ENCODE data around the gene WASHC3.

DNA sequence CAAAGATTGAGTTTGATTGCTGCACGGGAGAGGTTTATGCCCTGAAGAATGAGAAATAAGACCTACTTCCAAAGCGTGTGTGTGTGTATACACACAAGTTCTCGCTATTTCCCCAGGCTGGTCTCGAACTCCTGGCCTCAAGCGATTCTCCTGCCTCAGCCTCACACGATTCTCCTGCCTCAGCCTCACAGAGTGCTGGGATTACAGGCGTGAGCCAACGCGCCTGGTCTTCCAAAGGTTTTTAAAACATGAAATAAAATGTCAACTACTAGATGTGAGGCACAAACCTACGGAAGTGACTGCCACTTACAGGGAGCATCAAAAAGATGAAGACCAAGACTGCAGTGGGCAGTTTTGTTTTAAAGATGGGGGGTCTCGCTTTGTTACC lies 622 bp upstream of the WASHC3 start:
- TF ChIP-seq, protein P1, sequence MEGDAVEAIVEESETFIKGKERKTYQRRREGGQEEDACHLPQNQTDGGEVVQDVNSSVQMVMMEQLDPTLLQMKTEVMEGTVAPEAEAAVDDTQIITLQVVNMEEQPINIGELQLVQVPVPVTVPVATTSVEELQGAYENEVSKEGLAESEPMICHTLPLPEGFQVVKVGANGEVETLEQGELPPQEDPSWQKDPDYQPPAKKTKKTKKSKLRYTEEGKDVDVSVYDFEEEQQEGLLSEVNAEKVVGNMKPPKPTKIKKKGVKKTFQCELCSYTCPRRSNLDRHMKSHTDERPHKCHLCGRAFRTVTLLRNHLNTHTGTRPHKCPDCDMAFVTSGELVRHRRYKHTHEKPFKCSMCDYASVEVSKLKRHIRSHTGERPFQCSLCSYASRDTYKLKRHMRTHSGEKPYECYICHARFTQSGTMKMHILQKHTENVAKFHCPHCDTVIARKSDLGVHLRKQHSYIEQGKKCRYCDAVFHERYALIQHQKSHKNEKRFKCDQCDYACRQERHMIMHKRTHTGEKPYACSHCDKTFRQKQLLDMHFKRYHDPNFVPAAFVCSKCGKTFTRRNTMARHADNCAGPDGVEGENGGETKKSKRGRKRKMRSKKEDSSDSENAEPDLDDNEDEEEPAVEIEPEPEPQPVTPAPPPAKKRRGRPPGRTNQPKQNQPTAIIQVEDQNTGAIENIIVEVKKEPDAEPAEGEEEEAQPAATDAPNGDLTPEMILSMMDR (IDR thresholded peaks at IDR 0.05), result no peak
- no peak for TF ChIP-seq POLR2A (IDR thresholded peaks at IDR 0.05)
